Suprapubic skin (tissue), 4 donors: ENCODE measurements around the gene LSP1. TPM values are rescaled to one million over a fixed set of nuclear protein-coding genes. Genes with fewer than 3 reads are reported as not detected.

Experiments used
- DNase-seq, 2 donors: peaks; one replicate each; pipeline ENCODE4 v3.0.0-alpha.2; 2019; ENCODE audit warnings: low spot score in 2 of 2
- H3K27ac ChIP-seq: fragments of 200-600 bp; sonication (generic); one replicate; pipeline ENCODE4 v1.5.1; 2019
- H3K27me3 ChIP-seq: fragments of 200-600 bp; sonication (generic); one replicate; pipeline ENCODE4 v1.5.1; 2019
- H3K36me3 ChIP-seq: fragments of 200-600 bp; sonication (generic); one replicate; pipeline ENCODE4 v1.5.1; 2019
- H3K4me1 ChIP-seq: fragments of 200-600 bp; sonication (generic); one replicate; pipeline ENCODE4 v1.5.1; 2019
- H3K4me3 ChIP-seq: fragments of 200-600 bp; sonication (generic); one replicate; pipeline ENCODE4 v1.5.1; 2019; ENCODE audit warnings: mild to moderate bottlenecking
- H3K9me3 ChIP-seq: fragments of 200-600 bp; sonication (generic); one replicate; pipeline ENCODE4 v1.5.1; 2019
- EP300 ChIP-seq: sonication (generic); formaldehyde crosslinking; IDR thresholded peaks from one replicate; pipeline ENCODE4 v1.6.1; 2017; ENCODE audit warnings: antibody characterized with exemption
- POLR2A ChIP-seq, 2 donors: fragments of 450-650 bp; IDR thresholded peaks; one replicate each; pipeline ENCODE4 v1.6.1; 2017; ENCODE audit warnings: antibody characterized with exemption in 2 of 2, mild to moderate bottlenecking in 2 of 2, moderate library complexity in 2 of 2
- POLR2AphosphoS5 ChIP-seq, 3 donors: sonication (generic); formaldehyde crosslinking; IDR thresholded peaks; one replicate each; pipeline ENCODE4 v1.6.1; 2017; ENCODE audit warnings: antibody characterized with exemption in 3 of 3
- WGBS: methylation state at CpG from one replicate; pipeline ENCODE4 v1.1.5; 2018; 5-methylcytosine and 5-hydroxymethylcytosine counted together
- total RNA-seq, 4 donors: library from RNA; depleted of rRNA; stranded (reverse); fragments of >200 nt; gene quantifications; one replicate each; pipeline ENCODE4 v1.1.0, GENCODE V29; 2016
- TF ChIP-seq, protein P1 (sequence below), 2 donors: fragments of 200-600 bp in 1 of 2; fragments of 450-650 bp in 1 of 2; sonication (generic) in 1 of 2; IDR thresholded peaks; one replicate each; pipeline ENCODE4 v1.5.1; 2016 to 2019; ENCODE audit warnings: antibody characterized with exemption in 2 of 2, mild to moderate bottlenecking in 1 of 2, moderate library complexity in 1 of 2

LSP1 gene
- total RNA-seq, 4 donors from 2014 or later, result 70.4 to 134 (median 107) TPM

DNA sequence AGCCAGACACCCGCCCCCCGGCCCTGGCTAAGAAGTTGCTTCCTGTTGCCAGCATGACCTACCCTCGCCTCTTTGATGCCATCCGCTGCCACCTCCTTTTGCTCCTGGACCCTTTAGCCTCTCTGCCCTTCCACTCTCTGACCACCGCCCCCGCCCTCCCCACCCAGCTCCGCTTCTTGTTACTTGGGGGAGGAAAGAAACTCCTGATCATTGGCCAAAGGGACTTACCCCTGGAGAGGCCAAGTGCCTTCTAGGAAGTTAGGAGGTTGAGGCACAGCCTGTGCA, 38.9 kb downstream of the LSP1 start, which contains the start of gene PRR33:
Gene PRR33, minus strand, starts transcription at position 65 of the 285 bp plus-strand sequence. CDS start 1,311 bp downstream, outside the sequence.
- WGBS, result 91% methylated on average over 7 of the region's 7 CpGs
- TF ChIP-seq POLR2A (IDR thresholded peaks at IDR 0.05), result no peak
- TF ChIP-seq POLR2AphosphoS5 (IDR thresholded peaks at IDR 0.05), result no peak
- no peak for TF ChIP-seq EP300

DNA sequence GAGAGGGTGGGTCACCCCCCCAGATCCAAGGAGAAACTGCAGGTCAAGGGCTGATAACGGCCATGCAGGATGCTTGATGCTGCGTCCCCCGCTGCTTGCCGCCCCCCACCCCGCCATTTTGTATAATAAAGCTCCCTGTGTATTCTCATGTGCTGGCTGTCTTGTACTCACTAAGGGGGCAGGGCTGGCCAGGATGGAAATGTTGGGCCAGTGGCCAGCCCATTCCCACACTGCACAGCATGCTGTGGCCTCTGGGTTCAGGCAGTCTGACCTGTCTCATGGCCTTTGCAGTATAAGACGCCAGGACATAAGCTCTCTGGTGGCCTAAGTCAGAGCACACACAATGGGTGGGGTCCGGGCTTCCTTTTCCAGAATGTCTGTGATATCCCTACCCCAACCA, 39.2 kb downstream of the LSP1 start:
- TF ChIP-seq, protein P1, sequence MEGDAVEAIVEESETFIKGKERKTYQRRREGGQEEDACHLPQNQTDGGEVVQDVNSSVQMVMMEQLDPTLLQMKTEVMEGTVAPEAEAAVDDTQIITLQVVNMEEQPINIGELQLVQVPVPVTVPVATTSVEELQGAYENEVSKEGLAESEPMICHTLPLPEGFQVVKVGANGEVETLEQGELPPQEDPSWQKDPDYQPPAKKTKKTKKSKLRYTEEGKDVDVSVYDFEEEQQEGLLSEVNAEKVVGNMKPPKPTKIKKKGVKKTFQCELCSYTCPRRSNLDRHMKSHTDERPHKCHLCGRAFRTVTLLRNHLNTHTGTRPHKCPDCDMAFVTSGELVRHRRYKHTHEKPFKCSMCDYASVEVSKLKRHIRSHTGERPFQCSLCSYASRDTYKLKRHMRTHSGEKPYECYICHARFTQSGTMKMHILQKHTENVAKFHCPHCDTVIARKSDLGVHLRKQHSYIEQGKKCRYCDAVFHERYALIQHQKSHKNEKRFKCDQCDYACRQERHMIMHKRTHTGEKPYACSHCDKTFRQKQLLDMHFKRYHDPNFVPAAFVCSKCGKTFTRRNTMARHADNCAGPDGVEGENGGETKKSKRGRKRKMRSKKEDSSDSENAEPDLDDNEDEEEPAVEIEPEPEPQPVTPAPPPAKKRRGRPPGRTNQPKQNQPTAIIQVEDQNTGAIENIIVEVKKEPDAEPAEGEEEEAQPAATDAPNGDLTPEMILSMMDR (IDR thresholded peaks at IDR 0.05), result no peak
- TF ChIP-seq POLR2A (IDR thresholded peaks at IDR 0.05), result no peak
- no peak for TF ChIP-seq POLR2AphosphoS5 (IDR thresholded peaks at IDR 0.05)

More for the DNA sequence above, 38.9 kb downstream of the LSP1 start, which contains the start of gene PRR33:
- Histone ChIP-seq H3K4me3 (no peak within 1 kb of the TSS), H3K4me1 (peaks cover 31% of the 10 kb centered on the region), H3K36me3 (peaks cover 22% of the 10 kb centered on the region), H3K9me3 (no peaks in the 10 kb centered on the region), H3K27me3 (no peaks in the 10 kb centered on the region), H3K27ac (no peak within 1 kb of the TSS)
- no peak for DNase-seq

DNA sequence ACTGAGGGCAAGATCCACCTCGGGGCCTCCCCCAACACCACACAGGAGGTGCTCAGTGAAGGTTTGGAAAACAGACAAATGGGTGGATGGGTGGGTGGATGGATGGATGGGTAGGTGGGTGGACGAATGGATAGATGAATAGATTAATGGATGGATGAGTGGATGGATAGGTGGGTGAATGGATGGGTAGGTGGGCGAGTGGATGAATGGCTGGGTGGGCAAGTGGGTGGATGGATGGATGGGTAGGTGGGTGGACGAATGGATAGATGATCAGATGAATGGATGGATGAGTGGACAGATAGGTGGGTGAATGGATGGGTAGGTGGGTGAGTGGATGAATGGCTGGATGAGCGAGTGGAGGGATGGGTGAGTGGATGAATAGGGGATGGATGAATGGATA, 39.7 kb downstream of the LSP1 start:
- H3K27ac ChIP-seq, result no peak overlapping the region
- H3K27me3 ChIP-seq, result no peaks in the 10 kb centered on the region
- no peak overlapping the region for H3K4me3 ChIP-seq
- TF ChIP-seq EP300 (no peak), POLR2A (IDR thresholded peaks at IDR 0.05) (no peak), POLR2AphosphoS5 (IDR thresholded peaks at IDR 0.05) (no peak)
- TF ChIP-seq, protein P1 (IDR thresholded peaks at IDR 0.05), result no peak
- WGBS, result 62% methylated on average over 5 of the region's 5 CpGs
- no peak for DNase-seq
- H3K4me1 ChIP-seq, result peaks cover 29% of the 10 kb centered on the region
- no peaks in the 10 kb centered on the region for H3K9me3 ChIP-seq
- H3K36me3 ChIP-seq, result peaks cover 16% of the 10 kb centered on the region

More for the DNA sequence above, 39.2 kb downstream of the LSP1 start:
- Histone ChIP-seq H3K4me1 (peaks cover 29% of the 10 kb centered on the region), H3K27me3 (no peaks in the 10 kb centered on the region), H3K9me3 (no peaks in the 10 kb centered on the region), H3K36me3 (peaks cover 19% of the 10 kb centered on the region), H3K27ac (no peak overlapping the region), H3K4me3 (no peak overlapping the region)
- 93% methylated on average over 7 of the region's 7 CpGs for WGBS
- DNase-seq, result no peak

DNA sequence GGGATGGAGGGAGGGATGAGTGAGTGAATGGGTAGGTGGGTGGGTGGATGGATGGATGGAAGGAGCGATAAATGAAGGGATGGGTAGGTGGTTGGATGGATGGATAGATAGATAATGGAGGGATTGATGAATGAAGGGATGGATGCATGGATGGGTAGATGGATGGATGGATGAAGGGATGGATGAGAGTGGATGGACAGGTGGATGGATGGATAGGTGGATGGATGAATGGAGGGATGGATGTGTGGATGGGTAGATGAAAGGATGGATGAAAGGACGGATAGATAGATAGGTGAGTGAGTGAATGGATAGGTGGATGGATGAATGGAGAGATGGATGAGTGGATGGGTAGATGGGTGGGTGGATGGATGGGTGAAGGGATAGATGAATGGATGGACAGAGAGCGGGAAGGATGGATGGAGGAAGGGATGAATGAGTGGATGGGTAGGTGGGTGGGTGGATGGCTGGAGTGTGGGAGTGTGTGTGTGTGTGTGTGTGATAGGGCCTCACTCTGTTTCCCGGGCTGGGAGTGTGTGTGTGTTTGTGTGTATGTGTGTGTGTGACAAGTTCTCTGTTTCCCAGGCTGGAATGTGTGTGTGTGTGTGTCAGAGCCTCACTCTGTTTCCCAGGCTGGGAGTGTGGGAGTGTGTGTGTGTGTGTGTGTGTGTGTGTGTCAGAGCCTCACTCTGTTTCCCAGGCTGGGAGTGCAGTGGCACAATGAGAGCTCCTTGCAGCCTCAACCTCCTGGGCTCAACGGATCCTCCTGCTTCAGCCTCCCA, 40.9 kb downstream of the LSP1 start:
- 93% methylated on average over 4 of the region's 5 CpGs for WGBS
- Histone ChIP-seq H3K27ac (no peak overlapping the region), H3K36me3 (peaks cover 6% of the 10 kb centered on the region), H3K4me3 (no peak overlapping the region), H3K27me3 (no peaks in the 10 kb centered on the region), H3K9me3 (no peaks in the 10 kb centered on the region), H3K4me1 (peaks cover 17% of the 10 kb centered on the region)
- no peak for DNase-seq
- TF ChIP-seq EP300 (no peak), POLR2AphosphoS5 (IDR thresholded peaks at IDR 0.05) (no peak), POLR2A (IDR thresholded peaks at IDR 0.05) (no peak)

GRCh38 chr11:1894759-1895158, 41.9 kb downstream of the LSP1 start:
- 90% methylated on average over 11 of the region's 11 CpGs for WGBS
- no peak for DNase-seq
- H3K27me3 ChIP-seq, result no peaks in the 10 kb centered on the region

DNA sequence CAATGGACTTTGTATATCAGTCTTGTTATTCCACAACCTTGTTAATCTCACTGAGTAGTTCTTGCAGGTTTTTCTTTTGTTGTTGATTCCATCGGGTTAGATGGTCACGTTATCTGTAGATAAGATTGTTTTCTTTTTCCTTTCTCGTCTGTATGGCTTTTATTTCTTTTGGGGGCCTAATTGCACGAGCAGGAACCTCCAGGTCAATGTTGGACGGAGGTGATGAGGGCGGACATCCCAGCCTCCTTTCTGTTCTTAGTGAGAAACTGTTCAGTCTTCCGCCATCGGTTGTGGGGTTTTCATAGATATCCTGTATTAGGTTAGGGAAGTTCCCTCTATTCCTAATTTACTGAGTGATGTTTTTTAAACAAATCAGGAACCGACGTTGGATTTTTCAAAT, 43.6 kb downstream of the LSP1 start:
- Histone ChIP-seq H3K4me3 (no peak overlapping the region), H3K27me3 (no peaks in the 10 kb centered on the region), H3K4me1 (no peaks in the 10 kb centered on the region), H3K36me3 (no peaks in the 10 kb centered on the region), H3K9me3 (no peaks in the 10 kb centered on the region), H3K27ac (no peak overlapping the region)
- TF ChIP-seq, protein P1 (IDR thresholded peaks at IDR 0.05), result no peak
- TF ChIP-seq POLR2AphosphoS5 (IDR thresholded peaks at IDR 0.05) (no peak), POLR2A (IDR thresholded peaks at IDR 0.05) (no peak), EP300 (no peak)
- no peak for DNase-seq
- 84% methylated on average over 10 of the region's 10 CpGs for WGBS

More at GRCh38 chr11:1894759-1895158, 41.9 kb downstream of the LSP1 start:
- H3K9me3 ChIP-seq, result no peaks in the 10 kb centered on the region
- H3K4me3 ChIP-seq, result no peak overlapping the region
- TF ChIP-seq EP300 (no peak), POLR2A (IDR thresholded peaks at IDR 0.05) (no peak), POLR2AphosphoS5 (IDR thresholded peaks at IDR 0.05) (no peak)
- TF ChIP-seq, protein P1 (IDR thresholded peaks at IDR 0.05), result no peak
- peaks cover 9% of the 10 kb centered on the region for H3K4me1 ChIP-seq
- H3K27ac ChIP-seq, result no peak overlapping the region
- H3K36me3 ChIP-seq, result no peaks in the 10 kb centered on the region
